Right cardiac atrium (tissue), 5 donors: Measurements from ENCODE around the gene SOHLH1. TPM values are rescaled to one million over a fixed set of nuclear protein-coding genes. Genes with fewer than 3 reads are reported as not detected.

Experiments used
- ATAC-seq, 2 donors: fragments of 200-7000 bp; cut with Tn5 transposase; one replicate each; pipeline versions ENCODE4 v1.8.0 to v1.9.1; 2020; ENCODE audit warnings: moderate library complexity in 2 of 2, mild to moderate bottlenecking in 1 of 2
- DNase-seq, 3 donors: peaks; one replicate each; pipeline ENCODE4 v3.0.0-alpha.2; 2020
- H3K27ac ChIP-seq: one replicate; pipeline ENCODE4 v1.5.1; 2013; ENCODE audit warnings: mild to moderate bottlenecking, low read length, control low read depth, moderate library complexity
- H3K27me3 ChIP-seq: one replicate; pipeline ENCODE4 v1.6.1; 2013; ENCODE audit not compliant: control insufficient read depth, insufficient read depth
- H3K4me1 ChIP-seq: one replicate; pipeline ENCODE4 v1.6.1; 2013; ENCODE audit warnings: low read length; ENCODE audit not compliant: control insufficient read depth, insufficient read depth
- H3K4me3 ChIP-seq: one replicate; pipeline ENCODE4 v1.5.1; 2013; ENCODE audit warnings: low read length, control low read depth
- H3K9me3 ChIP-seq: one replicate; pipeline ENCODE4 v1.6.1; 2013; ENCODE audit warnings: low read length; ENCODE audit not compliant: control insufficient read depth
- WGBS: extraction: QIAGEN DNeasy Blood & Tissue Kit; methylation state at CpG from one replicate; pipeline ENCODE4 v1.1.7; 2013; 5-methylcytosine and 5-hydroxymethylcytosine counted together
- intact Hi-C, 4 donors: fragments of 100-400 bp; cut with DNase I; formaldehyde crosslinking; loops; one replicate each; pipeline versions ENCODE4 v1.11.0 to v1.14.0; 2022 to 2023
- polyA plus RNA-seq: library from polyadenylated mRNA; stranded (reverse); fragments of 200-250 nt; gene quantifications from one replicate; pipeline ENCODE4 v1.2.3, GENCODE V29; 2013
- total RNA-seq, 4 donors: library from RNA; stranded (reverse); fragmentation: NEBNext Ultra II Directional; extraction: Animal tissue kit (Norgen Biotek cat#: 25700); gene quantifications; one replicate each; pipeline ENCODE4 v1.2.1, GENCODE V29; 2021
- donor health status: healthy with polysubstance abuse.
- donor health status: DM: no; HTN: yes; CAD: no.
- donor health status: DM: no; HTN: no; CAD: no.
- donor health status: DM: no; HTN: yes; CAD: no; lungs with severe emphysema.
- donor health status: DM: yes; HTN: yes; CAD: no.

Gene SOHLH1
- total and polyA plus RNA-seq, 5 donors = not detected

- intact Hi-C loops = no loop called here
- WGBS = 42% methylated on average over 16 of the region's 16 CpGs
- Histone ChIP-seq H3K27ac (no peak overlapping the region), H3K4me3 (no peak overlapping the region), H3K4me1 (no peaks in the 10 kb centered on the region), H3K9me3 (no peaks in the 10 kb centered on the region), H3K27me3 (no peaks in the 10 kb centered on the region)
- DNase-seq (no peak), ATAC-seq (no peak)
Observed at GRCh38 chr9:135712613-135713295, 13.5 kb upstream of the SOHLH1 start.

GRCh38 chr9:135711881-135712280 is 12.6 kb upstream of the SOHLH1 start:
- no peaks in the 10 kb centered on the region for H3K27me3 ChIP-seq
- no peak for DNase-seq

DNA sequence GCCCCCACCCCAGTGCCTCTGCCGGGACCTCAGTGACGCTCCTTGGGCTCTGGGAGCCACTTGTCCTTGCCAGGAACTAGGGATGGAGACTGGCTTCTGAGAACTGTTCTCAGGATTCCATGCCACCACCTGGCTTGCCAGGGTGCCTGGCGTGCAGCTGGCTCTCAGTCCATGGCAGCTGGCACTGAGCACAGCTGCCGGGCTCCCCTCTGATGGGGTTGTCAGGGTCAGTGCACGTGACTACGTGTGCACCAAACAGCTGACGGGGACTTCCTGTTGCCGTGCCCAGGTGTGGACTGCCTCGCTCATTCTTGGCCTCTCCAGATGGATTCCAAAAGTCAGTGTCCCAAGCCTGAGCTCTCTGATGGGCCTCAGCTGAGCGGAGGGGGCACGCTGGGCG is 12.1 kb upstream of the SOHLH1 start:
- intact Hi-C loops = no loop called here

More at GRCh38 chr9:135711881-135712280, 12.6 kb upstream of the SOHLH1 start:
- no peak overlapping the region for H3K4me3 ChIP-seq
- ATAC-seq = no peak
- H3K4me1 ChIP-seq = no peaks in the 10 kb centered on the region
- intact Hi-C loops = no loop called here
- H3K9me3 ChIP-seq = no peaks in the 10 kb centered on the region
- WGBS = 84% methylated on average over 10 of the region's 10 CpGs
- no peak overlapping the region for H3K27ac ChIP-seq

DNA sequence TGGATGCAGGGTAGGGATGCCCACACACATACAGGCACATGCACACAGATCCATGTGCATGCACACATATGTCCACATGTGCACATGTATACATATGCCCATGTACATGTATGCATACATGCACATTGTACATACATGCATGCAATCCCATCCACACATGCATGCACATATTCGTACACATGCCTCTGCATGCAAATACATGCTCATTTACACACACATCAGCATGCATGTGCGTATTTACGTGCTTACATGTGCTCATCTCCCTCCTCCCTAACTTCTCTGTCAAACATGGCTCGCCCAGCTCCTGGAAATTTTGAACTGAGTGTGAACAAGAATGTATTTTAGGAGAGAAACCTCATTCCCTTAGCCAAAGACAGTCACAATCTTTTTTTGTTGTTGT is 8.9 kb upstream of the SOHLH1 start:
- Histone ChIP-seq H3K4me1 (no peaks in the 10 kb centered on the region), H3K27me3 (no peaks in the 10 kb centered on the region), H3K4me3 (no peak overlapping the region), H3K9me3 (no peaks in the 10 kb centered on the region), H3K27ac (no peak overlapping the region)
- intact Hi-C loops = loop anchor here in 1 of 4 donors (10.0 kb wide), 1 partner anchor 417 kb away; no protein-coding TSS in a partner anchor
- ATAC-seq (no peak), DNase-seq (no peak)
- 87% methylated on average over 4 of the region's 4 CpGs for WGBS

More for the DNA sequence above, 12.1 kb upstream of the SOHLH1 start:
- no peaks in the 10 kb centered on the region for H3K4me1 ChIP-seq
- DNase-seq (no peak), ATAC-seq (no peak)
- no peaks in the 10 kb centered on the region for H3K27me3 ChIP-seq
- no peak overlapping the region for H3K4me3 ChIP-seq
- 81% methylated on average over 12 of the region's 12 CpGs for WGBS
- no peak overlapping the region for H3K27ac ChIP-seq
- no peaks in the 10 kb centered on the region for H3K9me3 ChIP-seq

- DNase-seq = no peak
- Histone ChIP-seq H3K27me3 (no peaks in the 10 kb centered on the region), H3K9me3 (no peaks in the 10 kb centered on the region), H3K4me3 (no peak overlapping the region), H3K4me1 (no peaks in the 10 kb centered on the region), H3K27ac (no peak overlapping the region)
- intact Hi-C loops = loop anchor here in 1 of 4 donors (10.0 kb wide), 1 partner anchor 417 kb away; no protein-coding TSS in a partner anchor
- ATAC-seq = no peak
- WGBS = 37% methylated on average over 23 of the region's 23 CpGs
Observed at GRCh38 chr9:135707252-135708138, 8.2 kb upstream of the SOHLH1 start.

DNA sequence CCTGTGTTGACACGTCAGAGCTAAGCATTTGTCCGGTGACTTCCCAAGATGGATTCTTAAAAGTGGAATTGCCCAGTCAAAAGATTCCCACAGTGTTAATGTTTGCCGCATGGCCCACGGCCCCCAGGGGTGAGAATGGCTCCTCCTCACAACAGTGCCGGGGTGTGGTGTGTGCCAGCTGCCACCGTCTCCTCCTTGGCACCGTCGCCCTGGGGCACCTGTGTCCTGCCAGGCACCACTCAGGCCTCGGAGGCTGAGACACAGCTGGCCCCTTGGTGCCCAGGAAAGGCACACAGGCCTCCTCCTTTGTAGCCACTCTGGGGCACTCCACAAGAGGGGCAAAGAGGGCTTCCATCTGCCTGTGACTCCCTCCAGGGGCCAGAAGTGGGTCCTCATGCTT is 7.0 kb upstream of the SOHLH1 start:
- H3K9me3 ChIP-seq = no peaks in the 10 kb centered on the region
- H3K27ac ChIP-seq = no peak overlapping the region
- no peak overlapping the region for H3K4me3 ChIP-seq
- no peak for DNase-seq
- no peak for ATAC-seq
- 84% methylated on average over 9 of the region's 9 CpGs for WGBS
- intact Hi-C loops = loop anchor here in 1 of 4 donors (10.0 kb wide), 1 partner anchor 419 kb away; no protein-coding TSS in a partner anchor
- H3K4me1 ChIP-seq = no peaks in the 10 kb centered on the region
- no peaks in the 10 kb centered on the region for H3K27me3 ChIP-seq

DNA sequence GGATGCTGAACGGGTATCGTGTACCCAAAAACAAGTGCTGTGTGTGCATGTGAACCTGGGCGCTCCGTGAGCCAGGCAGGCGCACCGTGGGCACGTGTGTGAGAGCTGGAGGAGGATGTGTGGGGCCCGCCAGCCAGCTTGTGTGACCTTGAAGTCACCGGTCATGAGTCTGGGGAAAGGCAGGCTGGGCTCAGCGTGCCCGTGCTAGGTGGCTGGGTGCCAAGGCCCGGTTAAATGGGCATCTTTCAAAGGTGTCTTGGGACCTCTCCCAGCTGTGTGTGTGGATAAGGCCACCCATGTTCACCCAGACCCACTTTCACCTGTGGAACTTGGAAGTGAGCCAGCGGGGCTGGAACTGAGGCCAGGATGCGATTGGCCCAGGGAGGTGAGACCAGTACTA is 6.1 kb upstream of the SOHLH1 start:
- 60% methylated on average over 14 of the region's 14 CpGs for WGBS
- no peak overlapping the region for H3K27ac ChIP-seq
- ATAC-seq = no peak

GRCh38 chr9:135704483-135704882 is 5.2 kb upstream of the SOHLH1 start:
- H3K27ac ChIP-seq = no peak overlapping the region
- 63% methylated on average over 5 of the region's 5 CpGs for WGBS
- peak; percentile 18 to 24 for ATAC-seq
- no peaks in the 10 kb centered on the region for H3K27me3 ChIP-seq
- H3K9me3 ChIP-seq = no peaks in the 10 kb centered on the region
- DNase-seq = peak in 1 of 3 donors; percentile 74
- H3K4me1 ChIP-seq = no peaks in the 10 kb centered on the region
- intact Hi-C loops = loop anchor here in 1 of 4 donors (10.0 kb wide), 1 partner anchor 420 kb away; no protein-coding TSS in a partner anchor
- H3K4me3 ChIP-seq = no peak overlapping the region

More for the DNA sequence above, 6.1 kb upstream of the SOHLH1 start:
- intact Hi-C loops = loop anchor here in 1 of 4 donors (10.0 kb wide), 1 partner anchor 419 kb away; no protein-coding TSS in a partner anchor
- no peaks in the 10 kb centered on the region for H3K9me3 ChIP-seq
- H3K4me3 ChIP-seq = no peak overlapping the region
- H3K4me1 ChIP-seq = no peaks in the 10 kb centered on the region
- no peaks in the 10 kb centered on the region for H3K27me3 ChIP-seq
- no peak for DNase-seq

GRCh38 chr9:135703726-135704125 is 4.4 kb upstream of the SOHLH1 start:
- no peak overlapping the region for H3K27ac ChIP-seq
- no peaks in the 10 kb centered on the region for H3K27me3 ChIP-seq
- no peaks in the 10 kb centered on the region for H3K4me1 ChIP-seq
- 34% methylated on average over 14 of the region's 14 CpGs for WGBS
- intact Hi-C loops = loop anchor here in 1 of 4 donors (10.0 kb wide), 1 partner anchor 421 kb away; no protein-coding TSS in a partner anchor
- H3K4me3 ChIP-seq = no peak overlapping the region
- DNase-seq = no peak
- ATAC-seq = no peak
- no peaks in the 10 kb centered on the region for H3K9me3 ChIP-seq

GRCh38 chr9:135701959-135702721 is 2.9 kb upstream of the SOHLH1 start, which contains the start of gene KCNT1:
TSS of gene KCNT1 (plus strand) at chr9:135702185. CDS start at chr9:135702259, 74 bp downstream.
- Histone ChIP-seq H3K4me3 (no peak within 1 kb of the TSS), H3K9me3 (no peaks in the 10 kb centered on the region), H3K4me1 (no peaks in the 10 kb centered on the region), H3K27ac (no peak within 1 kb of the TSS), H3K27me3 (no peaks in the 10 kb centered on the region)
- intact Hi-C loops = loop anchor here in 1 of 4 donors (10.0 kb wide), 1 partner anchor 423 kb away; no protein-coding TSS in a partner anchor
- 13% methylated on average over 66 of the region's 66 CpGs for WGBS
- peak; percentile 40 to 64 for ATAC-seq
- DNase-seq = peak; percentile 36 to 86 (median 82)
